ENCODE results near the gene TTC7B.

- TF ChIP-seq, protein P1, sequence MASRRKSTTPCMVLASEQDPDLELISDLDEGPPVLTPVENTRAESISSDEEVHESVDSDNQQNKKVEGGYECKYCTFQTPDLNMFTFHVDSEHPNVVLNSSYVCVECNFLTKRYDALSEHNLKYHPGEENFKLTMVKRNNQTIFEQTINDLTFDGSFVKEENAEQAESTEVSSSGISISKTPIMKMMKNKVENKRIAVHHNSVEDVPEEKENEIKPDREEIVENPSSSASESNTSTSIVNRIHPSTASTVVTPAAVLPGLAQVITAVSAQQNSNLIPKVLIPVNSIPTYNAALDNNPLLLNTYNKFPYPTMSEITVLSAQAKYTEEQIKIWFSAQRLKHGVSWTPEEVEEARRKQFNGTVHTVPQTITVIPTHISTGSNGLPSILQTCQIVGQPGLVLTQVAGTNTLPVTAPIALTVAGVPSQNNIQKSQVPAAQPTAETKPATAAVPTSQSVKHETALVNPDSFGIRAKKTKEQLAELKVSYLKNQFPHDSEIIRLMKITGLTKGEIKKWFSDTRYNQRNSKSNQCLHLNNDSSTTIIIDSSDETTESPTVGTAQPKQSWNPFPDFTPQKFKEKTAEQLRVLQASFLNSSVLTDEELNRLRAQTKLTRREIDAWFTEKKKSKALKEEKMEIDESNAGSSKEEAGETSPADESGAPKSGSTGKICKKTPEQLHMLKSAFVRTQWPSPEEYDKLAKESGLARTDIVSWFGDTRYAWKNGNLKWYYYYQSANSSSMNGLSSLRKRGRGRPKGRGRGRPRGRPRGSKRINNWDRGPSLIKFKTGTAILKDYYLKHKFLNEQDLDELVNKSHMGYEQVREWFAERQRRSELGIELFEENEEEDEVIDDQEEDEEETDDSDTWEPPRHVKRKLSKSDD (CRISPR knock-in tag; IDR thresholded peaks at IDR 0.05; ENCODE audit: low read depth): no peak
- TF ChIP-seq IRF2 (CRISPR knock-in tag; IDR thresholded peaks at IDR 0.05) (no peak), POLR2A (IDR thresholded peaks at IDR 0.05; ENCODE audit: insufficient read depth in 1 of 2, low read depth in 2 of 2, low read length in 2 of 2) (no peak), TCF12 (IDR thresholded peaks at IDR 0.05) (no peak), TCF12 (CRISPR knock-in tag; IDR thresholded peaks at IDR 0.05) (no peak), EZH2 (conservative IDR thresholded peaks at IDR 0.05; ENCODE audit: low read depth, low read length) (no peak), MYC (CRISPR knock-in tag; IDR thresholded peaks at IDR 0.05; ENCODE audit: borderline replicate concordance) (no peak), ZNF143 (CRISPR knock-in tag; IDR thresholded peaks at IDR 0.05) (no peak), ZFP1 (CRISPR knock-in tag; IDR thresholded peaks at IDR 0.05) (no peak)
These were observed 259.4 kb downstream of the TTC7B start for GRCh38 chr14:90556666-90557450.
